ENCODE results near the gene KBTBD12. TPM values are rescaled to one million over a fixed set of nuclear protein-coding genes. Genes with fewer than 3 reads are reported as not detected.

KBTBD12 gene
- total and polyA plus RNA-seq, 2 experiments from 2014 or later: 0.07 TPM; not detected in 1

GRCh38 chr3:127978636-127979035, 63.6 kb downstream of the KBTBD12 start:
- no peaks in the 10 kb centered on the region for H3K9me3 ChIP-seq (ENCODE audit: low read depth)
- no peak for DNase-seq (ENCODE audit: low spot score)
- H3K27ac ChIP-seq: no peak overlapping the region
- H3K4me3 ChIP-seq: no peak overlapping the region
- H3K79me2 ChIP-seq: no peaks in the 10 kb centered on the region
- H3K36me3 ChIP-seq (replicated peaks; ENCODE audit: insufficient read depth, low read depth): no peaks in the 10 kb centered on the region
- H2AFZ ChIP-seq: no peak overlapping the region
- WGBS (ENCODE audit: low lambda C conversion rate, missing lambda C conversion rate): 74% methylated on average over 2 of the region's 2 CpGs
- no peaks in the 10 kb centered on the region for H3K4me1 ChIP-seq (ENCODE audit: insufficient read depth)
- H3K4me2 ChIP-seq: no peak overlapping the region
- no peaks in the 10 kb centered on the region for H4K20me1 ChIP-seq (ENCODE audit: insufficient read depth, poor library complexity, severe bottlenecking)
- no peak for TF ChIP-seq EZH2phosphoT487 (IDR thresholded peaks at IDR 0.05; ENCODE audit: low read depth, severe bottlenecking, unreplicated experiment)
- no peak for TF ChIP-seq EZH2 (IDR thresholded peaks at IDR 0.05; ENCODE audit: borderline replicate concordance)
- H3K9me2 ChIP-seq (replicated peaks; ENCODE audit: insufficient read depth): no peaks in the 10 kb centered on the region
- peaks cover 3% of the 10 kb centered on the region for H3K27me3 ChIP-seq

GRCh38 chr3:127979473-127979872, 64.4 kb downstream of the KBTBD12 start:
- no peaks in the 10 kb centered on the region for H3K36me3 ChIP-seq (replicated peaks; ENCODE audit: insufficient read depth, low read depth)
- no peaks in the 10 kb centered on the region for H3K4me1 ChIP-seq (ENCODE audit: insufficient read depth)

GRCh38 chr3:127981097-127981496, 66.1 kb downstream of the KBTBD12 start:
- Histone ChIP-seq H3K36me3 (replicated peaks; ENCODE audit: insufficient read depth, low read depth) (no peaks in the 10 kb centered on the region), H3K4me3 (no peak overlapping the region), H3K4me1 (ENCODE audit: insufficient read depth) (no peaks in the 10 kb centered on the region), H2AFZ (no peak overlapping the region), H3K9me2 (replicated peaks; ENCODE audit: insufficient read depth) (no peaks in the 10 kb centered on the region), H4K20me1 (ENCODE audit: insufficient read depth, poor library complexity, severe bottlenecking) (no peaks in the 10 kb centered on the region), H3K27ac (no peak overlapping the region), H3K27me3 (peaks cover 3% of the 10 kb centered on the region), H3K79me2 (no peaks in the 10 kb centered on the region), H3K4me2 (no peak overlapping the region), H3K9me3 (ENCODE audit: low read depth) (no peaks in the 10 kb centered on the region)
- no peak for DNase-seq (ENCODE audit: low spot score)
- no peak for TF ChIP-seq EZH2 (IDR thresholded peaks at IDR 0.05; ENCODE audit: borderline replicate concordance)
- TF ChIP-seq EZH2phosphoT487 (IDR thresholded peaks at IDR 0.05; ENCODE audit: low read depth, severe bottlenecking, unreplicated experiment): no peak
- no peak for TF ChIP-seq CTCF (IDR thresholded peaks at IDR 0.05; ENCODE audit: poor library complexity)

More at GRCh38 chr3:127979473-127979872, 64.4 kb downstream of the KBTBD12 start:
- Histone ChIP-seq H4K20me1 (ENCODE audit: insufficient read depth, poor library complexity, severe bottlenecking) (no peaks in the 10 kb centered on the region), H2AFZ (no peak overlapping the region), H3K27me3 (peaks cover 3% of the 10 kb centered on the region), H3K9me3 (ENCODE audit: low read depth) (no peaks in the 10 kb centered on the region), H3K27ac (no peak overlapping the region), H3K79me2 (no peaks in the 10 kb centered on the region), H3K9me2 (replicated peaks; ENCODE audit: insufficient read depth) (no peaks in the 10 kb centered on the region), H3K4me3 (no peak overlapping the region), H3K4me2 (no peak overlapping the region)
- DNase-seq (ENCODE audit: low spot score): no peak
- TF ChIP-seq CTCF (IDR thresholded peaks at IDR 0.05; ENCODE audit: poor library complexity) (no peak), EZH2 (IDR thresholded peaks at IDR 0.05; ENCODE audit: borderline replicate concordance) (no peak), EZH2phosphoT487 (IDR thresholded peaks at IDR 0.05; ENCODE audit: low read depth, severe bottlenecking, unreplicated experiment) (no peak)

DNA sequence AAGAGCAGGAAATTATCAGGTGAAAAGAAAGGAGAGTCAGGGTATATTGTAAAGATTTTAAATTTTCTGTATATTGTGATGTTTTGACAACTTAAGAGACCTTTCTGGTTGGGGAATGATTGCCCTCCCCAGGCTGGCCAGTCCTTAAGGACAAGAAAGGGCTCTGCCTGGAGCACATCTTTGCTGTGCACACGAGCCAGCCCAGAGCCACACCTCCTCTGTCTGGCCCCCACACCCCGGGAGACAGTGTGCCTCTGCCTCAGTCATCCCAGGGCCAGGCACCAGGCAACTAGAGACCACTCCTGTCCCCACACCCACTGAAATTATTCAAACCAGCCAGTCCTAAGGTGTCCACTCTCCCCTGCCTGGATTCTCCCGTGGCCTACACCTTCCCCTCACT, 67.1 kb downstream of the KBTBD12 start:
- Histone ChIP-seq H3K4me2 (no peak overlapping the region), H3K79me2 (no peaks in the 10 kb centered on the region), H3K36me3 (replicated peaks; ENCODE audit: insufficient read depth, low read depth) (no peaks in the 10 kb centered on the region), H3K4me1 (ENCODE audit: insufficient read depth) (no peaks in the 10 kb centered on the region), H3K4me3 (no peak overlapping the region), H3K9me2 (replicated peaks; ENCODE audit: insufficient read depth) (no peaks in the 10 kb centered on the region), H3K9me3 (ENCODE audit: low read depth) (no peaks in the 10 kb centered on the region), H3K27ac (no peak overlapping the region), H2AFZ (no peak overlapping the region), H3K27me3 (peaks cover 3% of the 10 kb centered on the region), H4K20me1 (ENCODE audit: insufficient read depth, poor library complexity, severe bottlenecking) (no peaks in the 10 kb centered on the region)
- no peak for DNase-seq (ENCODE audit: low spot score)
- WGBS (ENCODE audit: low lambda C conversion rate, missing lambda C conversion rate): 78% methylated on average over 3 of the region's 3 CpGs
- no peak for TF ChIP-seq EZH2phosphoT487 (IDR thresholded peaks at IDR 0.05; ENCODE audit: low read depth, severe bottlenecking, unreplicated experiment)
- TF ChIP-seq EZH2 (IDR thresholded peaks at IDR 0.05; ENCODE audit: borderline replicate concordance): no peak
- TF ChIP-seq CTCF (IDR thresholded peaks at IDR 0.05; ENCODE audit: poor library complexity): no peak
